ENCODE results near the gene STK32C. TPM values are rescaled to one million over a fixed set of nuclear protein-coding genes. Genes with fewer than 3 reads are reported as not detected.

The STK32C gene
- total RNA-seq, 1 donor from 2014 or later, result 19.6 TPM

DNA sequence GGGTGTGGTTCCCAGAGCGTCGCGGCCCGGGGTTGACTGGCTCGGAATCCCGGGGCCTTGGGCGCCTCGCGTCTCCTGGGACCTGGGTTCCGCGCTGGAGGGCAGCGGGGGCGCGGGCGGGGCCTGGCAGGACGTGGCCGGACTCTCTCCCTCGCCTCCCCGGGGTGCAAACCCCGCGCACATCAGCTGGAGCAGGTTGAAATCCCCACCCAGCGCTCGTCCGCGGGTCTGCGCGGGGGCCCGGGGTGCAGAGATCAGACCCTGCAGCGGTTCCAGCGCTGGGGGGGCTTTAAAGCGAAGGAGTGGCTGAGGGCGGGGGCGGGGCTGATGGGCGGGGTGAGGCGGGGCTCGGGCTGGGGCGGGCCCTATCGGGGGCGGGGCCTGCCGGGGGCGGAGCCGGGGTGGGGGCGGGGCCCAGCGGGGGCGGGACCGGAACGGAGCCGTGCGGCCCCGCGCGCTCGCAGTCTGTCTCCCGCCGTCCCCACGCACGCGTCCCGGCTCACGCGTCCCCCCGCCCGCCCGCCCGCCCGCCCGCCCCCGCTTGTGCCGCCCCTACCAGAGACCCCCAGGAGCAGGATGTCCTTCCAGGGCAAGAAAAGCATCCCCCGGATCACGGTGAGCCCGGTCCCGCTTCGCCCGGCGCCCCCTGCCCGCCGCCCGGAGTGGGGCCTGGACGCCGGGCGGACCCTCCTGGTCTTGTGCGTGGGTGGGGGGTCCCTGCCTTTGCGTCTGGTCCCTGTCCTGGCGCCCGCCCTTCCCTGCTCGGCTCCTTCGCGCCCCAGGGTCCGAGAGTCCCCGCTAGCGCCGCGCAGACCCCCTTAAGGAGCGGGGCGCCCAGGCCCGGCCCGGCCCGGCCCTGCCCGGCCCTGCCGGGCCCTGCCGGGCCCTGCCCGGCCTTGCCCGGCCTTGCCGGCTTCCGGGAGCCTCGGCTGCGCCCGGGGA lies 121.0 kb downstream of the STK32C start, which contains the start of gene DPYSL4:
TSS of gene DPYSL4 (plus strand) at position 461 of the 942 bp plus-strand sequence. CDS start at position 577, 116 bp downstream.
- H3K27me3 Mint-ChIP-seq (ENCODE audit: low read depth), result peaks cover 55% of the 10 kb centered on the region
- H3K4me1 Mint-ChIP-seq, result peaks cover 23% of the 10 kb centered on the region
- peaks cover 11% of the 10 kb centered on the region for H3K36me3 Mint-ChIP-seq (ENCODE audit: low read depth)
- TF ChIP-seq, protein P1, sequence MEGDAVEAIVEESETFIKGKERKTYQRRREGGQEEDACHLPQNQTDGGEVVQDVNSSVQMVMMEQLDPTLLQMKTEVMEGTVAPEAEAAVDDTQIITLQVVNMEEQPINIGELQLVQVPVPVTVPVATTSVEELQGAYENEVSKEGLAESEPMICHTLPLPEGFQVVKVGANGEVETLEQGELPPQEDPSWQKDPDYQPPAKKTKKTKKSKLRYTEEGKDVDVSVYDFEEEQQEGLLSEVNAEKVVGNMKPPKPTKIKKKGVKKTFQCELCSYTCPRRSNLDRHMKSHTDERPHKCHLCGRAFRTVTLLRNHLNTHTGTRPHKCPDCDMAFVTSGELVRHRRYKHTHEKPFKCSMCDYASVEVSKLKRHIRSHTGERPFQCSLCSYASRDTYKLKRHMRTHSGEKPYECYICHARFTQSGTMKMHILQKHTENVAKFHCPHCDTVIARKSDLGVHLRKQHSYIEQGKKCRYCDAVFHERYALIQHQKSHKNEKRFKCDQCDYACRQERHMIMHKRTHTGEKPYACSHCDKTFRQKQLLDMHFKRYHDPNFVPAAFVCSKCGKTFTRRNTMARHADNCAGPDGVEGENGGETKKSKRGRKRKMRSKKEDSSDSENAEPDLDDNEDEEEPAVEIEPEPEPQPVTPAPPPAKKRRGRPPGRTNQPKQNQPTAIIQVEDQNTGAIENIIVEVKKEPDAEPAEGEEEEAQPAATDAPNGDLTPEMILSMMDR (conservative IDR thresholded peaks at IDR 0.05), result peak; percentile 14
- peak within 1 kb of the TSS; percentile 84 for H3K4me3 Mint-ChIP-seq
- H3K27ac Mint-ChIP-seq (ENCODE audit: unreplicated experiment), result no peak within 1 kb of the TSS
- H3K9me3 Mint-ChIP-seq, result peaks cover 3% of the 10 kb centered on the region
- no peak for DNase-seq (ENCODE audit: low read depth, low spot score)

DNA sequence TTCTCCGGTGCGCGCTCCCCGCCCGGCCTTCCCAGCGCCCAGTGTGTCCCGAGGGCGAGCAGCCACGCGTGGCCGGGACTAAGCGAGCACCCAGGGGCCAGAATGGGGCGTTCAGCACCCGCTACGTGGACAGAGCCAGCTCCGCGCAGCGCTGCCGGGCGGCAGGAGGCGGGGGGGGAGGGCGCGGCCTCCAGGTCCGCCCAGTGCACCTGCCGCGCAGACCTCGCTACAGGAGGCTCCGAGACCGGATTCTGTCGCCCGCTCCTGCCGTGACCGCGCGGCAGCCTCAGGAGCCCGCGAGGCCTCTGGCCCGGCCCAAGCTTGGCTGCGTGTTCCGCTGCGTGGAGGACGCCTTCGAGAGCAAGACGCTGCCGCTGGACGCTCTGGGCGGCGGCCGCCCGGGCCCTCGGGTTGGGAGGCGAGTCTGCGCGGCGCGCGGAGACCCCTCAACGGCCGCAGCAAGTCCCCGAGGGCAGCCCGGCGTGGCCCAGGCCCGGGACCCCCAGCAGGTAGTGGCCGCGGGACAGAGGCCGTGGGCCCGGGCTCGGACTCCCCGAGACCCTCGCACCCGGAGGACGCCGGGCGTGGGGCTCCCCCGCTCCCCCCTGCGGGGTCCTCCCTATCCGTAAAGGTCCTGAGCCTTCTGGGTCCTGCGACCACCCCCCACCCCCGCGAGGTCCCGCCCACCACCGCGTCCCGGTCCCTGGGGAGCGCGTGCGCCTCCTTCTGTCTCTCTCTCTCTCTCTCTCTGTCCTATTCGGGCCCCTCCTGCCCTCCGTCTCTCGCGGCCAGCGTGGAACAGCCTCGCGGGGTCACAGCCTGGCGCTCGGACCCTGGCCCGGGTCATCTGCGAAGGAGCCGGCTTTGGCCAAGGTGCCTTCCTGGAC lies 121.9 kb downstream of the STK32C start:
- H3K4me3 Mint-ChIP-seq, result peak overlapping the region; percentile 86
- H3K4me1 Mint-ChIP-seq, result peaks cover 23% of the 10 kb centered on the region
- DNase-seq (ENCODE audit: low read depth, low spot score), result no peak
- no peak overlapping the region for H3K27ac Mint-ChIP-seq (ENCODE audit: unreplicated experiment)
- peaks cover 64% of the 10 kb centered on the region for H3K27me3 Mint-ChIP-seq (ENCODE audit: low read depth)
- H3K36me3 Mint-ChIP-seq (ENCODE audit: low read depth), result peaks cover 11% of the 10 kb centered on the region
- peaks cover 3% of the 10 kb centered on the region for H3K9me3 Mint-ChIP-seq
- TF ChIP-seq, protein P1 (conservative IDR thresholded peaks at IDR 0.05), result no peak

DNA sequence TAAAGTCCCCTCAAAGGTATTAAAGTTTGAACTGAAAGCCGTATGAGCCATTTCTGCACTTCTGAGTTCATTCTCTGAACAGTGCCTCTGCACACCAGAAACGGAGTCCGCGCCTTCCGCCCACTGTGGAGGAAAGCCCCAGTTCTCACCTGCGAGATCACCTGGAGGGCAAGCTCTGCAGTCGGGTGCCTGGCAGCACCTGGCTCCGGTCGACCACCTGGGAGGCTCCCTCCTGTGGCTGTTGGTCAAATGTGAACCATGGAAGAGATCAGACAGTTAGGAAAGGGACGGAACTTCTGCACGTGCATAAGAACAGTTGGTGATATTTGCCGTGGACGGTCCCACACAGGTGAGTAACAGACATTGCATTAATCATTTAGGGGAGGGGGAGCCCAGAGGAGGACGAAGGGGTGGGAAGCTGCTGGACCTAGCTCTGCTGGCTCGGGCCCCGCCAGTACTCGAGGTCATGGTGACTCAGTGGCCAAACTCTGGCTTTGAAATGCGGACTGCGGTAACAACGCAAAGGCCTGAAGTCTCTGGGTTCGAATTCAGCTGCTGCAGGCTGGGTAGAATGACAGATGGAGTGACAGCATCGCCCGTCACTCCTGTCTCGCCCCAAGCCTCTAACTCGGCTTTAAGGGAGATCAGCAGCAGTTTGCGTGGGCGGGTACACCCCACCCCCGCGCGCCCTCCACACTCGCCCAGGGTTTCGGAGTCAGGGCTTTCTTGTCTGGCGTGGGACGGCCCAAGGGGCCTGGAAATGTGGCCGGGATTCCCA lies 122.7 kb downstream of the STK32C start:
- Mint-ChIP-seq H3K36me3 (ENCODE audit: low read depth) (peaks cover 6% of the 10 kb centered on the region), H3K4me1 (peaks cover 23% of the 10 kb centered on the region), H3K4me3 (peak overlapping the region; percentile 86), H3K27ac (ENCODE audit: unreplicated experiment) (no peak overlapping the region), H3K9me3 (no peaks in the 10 kb centered on the region), H3K27me3 (ENCODE audit: low read depth) (peaks cover 68% of the 10 kb centered on the region)
- no peak for DNase-seq (ENCODE audit: low read depth, low spot score)
- TF ChIP-seq, protein P1 (conservative IDR thresholded peaks at IDR 0.05), result no peak

DNA sequence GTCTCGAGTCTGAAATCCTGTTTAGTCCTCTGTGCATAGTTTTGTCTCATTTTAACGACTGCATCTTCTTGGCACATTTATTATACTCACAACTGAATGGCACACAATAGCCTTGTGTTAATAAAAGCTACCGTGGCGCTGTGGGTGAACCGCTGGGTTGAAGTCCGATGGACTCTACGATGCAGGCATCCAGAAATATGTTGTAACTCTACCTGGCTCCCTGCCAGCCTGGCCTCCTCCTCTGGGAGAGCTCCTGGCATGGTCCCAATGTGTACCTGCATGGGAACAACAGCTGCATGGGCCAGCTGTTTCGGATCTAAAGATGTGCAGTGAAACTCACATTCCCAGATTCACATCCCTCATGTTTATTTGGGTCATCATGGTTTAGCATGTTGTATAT lies 124.7 kb downstream of the STK32C start:
- no peak for DNase-seq (ENCODE audit: low read depth, low spot score)
- Mint-ChIP-seq H3K27me3 (ENCODE audit: low read depth) (peaks cover 65% of the 10 kb centered on the region), H3K4me3 (no peak overlapping the region), H3K4me1 (peaks cover 6% of the 10 kb centered on the region), H3K27ac (ENCODE audit: unreplicated experiment) (no peak overlapping the region), H3K36me3 (ENCODE audit: low read depth) (no peaks in the 10 kb centered on the region), H3K9me3 (no peaks in the 10 kb centered on the region)
- TF ChIP-seq, protein P1 (conservative IDR thresholded peaks at IDR 0.05), result no peak

DNA sequence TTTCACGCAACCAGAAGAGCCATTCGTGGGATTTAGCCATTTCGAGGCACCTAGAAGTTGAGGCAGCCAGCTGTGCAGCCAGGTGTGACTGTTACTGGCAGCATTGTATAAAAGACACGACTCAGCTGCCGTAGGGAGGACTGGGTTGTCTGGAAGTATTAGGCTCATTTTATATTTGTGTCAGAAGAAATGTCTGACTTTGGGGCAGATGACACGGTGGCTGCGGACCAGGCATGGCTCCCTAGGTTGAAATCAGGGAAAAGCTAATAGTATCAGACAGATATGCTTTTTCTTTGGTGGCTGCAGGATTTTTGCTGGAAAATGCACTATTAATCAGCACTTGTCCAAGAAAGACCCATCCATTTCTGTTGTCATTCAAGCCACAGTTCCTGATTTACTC lies 125.2 kb downstream of the STK32C start:
- H3K27me3 Mint-ChIP-seq (ENCODE audit: low read depth), result peaks cover 69% of the 10 kb centered on the region
- TF ChIP-seq, protein P1 (conservative IDR thresholded peaks at IDR 0.05), result no peak
- peaks cover 5% of the 10 kb centered on the region for H3K4me1 Mint-ChIP-seq
- H3K27ac Mint-ChIP-seq (ENCODE audit: unreplicated experiment), result no peak overlapping the region
- H3K9me3 Mint-ChIP-seq, result no peaks in the 10 kb centered on the region
- H3K4me3 Mint-ChIP-seq, result no peak overlapping the region
- DNase-seq (ENCODE audit: low read depth, low spot score), result no peak
- no peaks in the 10 kb centered on the region for H3K36me3 Mint-ChIP-seq (ENCODE audit: low read depth)

Measured in neural crest cell (in vitro differentiated cells).